ENCODE measurements around the gene RASSF3. TPM values are rescaled to one million over a fixed set of nuclear protein-coding genes. Genes with fewer than 3 reads are reported as not detected.

RASSF3 gene
- total and polyA plus RNA-seq, 2 of the 13 experiments (the other 11 are each of a cell fraction or from before 2014, with no cell fraction given) = 15.5 to 16.0 TPM

DNA sequence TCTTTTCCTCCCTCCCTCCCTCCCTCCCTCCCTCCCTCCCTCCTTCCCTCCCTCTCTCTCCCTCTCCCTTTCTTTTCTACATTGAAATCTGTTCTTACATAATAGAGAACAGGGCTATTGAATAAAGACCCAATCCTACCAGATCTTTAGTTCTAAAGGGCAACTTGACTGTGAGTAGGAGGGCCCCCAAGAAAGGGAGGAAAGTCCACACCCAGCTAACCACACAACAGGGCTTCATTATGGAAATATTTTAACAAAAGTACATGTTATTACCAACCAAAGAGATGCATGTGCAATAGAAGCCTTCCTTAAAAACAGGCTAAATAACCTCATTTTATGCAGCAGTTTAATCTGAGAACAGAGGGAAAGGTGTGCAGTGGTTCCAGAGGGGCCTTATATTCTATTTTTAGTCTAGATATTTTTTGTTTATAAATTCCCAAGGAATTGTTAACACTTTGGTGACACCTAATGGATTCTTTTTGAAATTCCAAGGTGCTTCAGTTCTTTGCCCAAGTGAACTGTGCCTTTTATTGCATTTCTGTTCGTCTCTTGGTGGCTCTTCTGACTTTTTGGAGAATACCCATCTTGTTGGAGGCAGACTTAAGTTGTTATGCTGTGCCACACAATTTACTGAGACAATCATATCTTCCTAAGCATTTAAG, 85.9 kb downstream of the RASSF3 start:
- DNase-seq (ENCODE audit: low spot score) (peak; percentile 28), FAIRE-seq (no peak), ATAC-seq (peak; percentile 47)
- Histone ChIP-seq H3K9ac (ENCODE audit: insufficient read depth, low read depth, low read length) (no peak overlapping the region), H3K27ac (ENCODE audit: extremely low read length, insufficient read depth, low read length) (no peak overlapping the region), H3K4me3 (replicated peaks in 1 of 3; ENCODE audit: insufficient read depth in 1 of 3, low read depth in 2 of 3, low read length in 3 of 3) (no peak overlapping the region), H3K4me1 (ENCODE audit: insufficient read depth, low read length) (peaks cover 26% of the 10 kb centered on the region), H3K9me3 (ENCODE audit: low read length) (no peaks in the 10 kb centered on the region), H3K79me2 (ENCODE audit: insufficient read depth, low read length) (no peaks in the 10 kb centered on the region), H3K27me3 (ENCODE audit: control insufficient read depth in 1 of 2, insufficient read depth in 2 of 2, low read length in 2 of 2) (no peaks in the 10 kb centered on the region), H3K36me3 (replicated peaks in 1 of 2; ENCODE audit: control insufficient read depth in 1 of 2, insufficient read depth in 2 of 2, low read length in 2 of 2) (peaks cover 10 to 16% of the 10 kb centered on the region in 2 experiments; a peak in 4 of 5 replicates), H3K4me2 (ENCODE audit: low read depth, low read length) (no peak overlapping the region), H4K20me1 (ENCODE audit: insufficient read depth, low read length) (no peaks in the 10 kb centered on the region), H2AFZ (ENCODE audit: low read length) (no peak overlapping the region)
- no TSS peak for BruUV-seq (replicated peaks)
- 84% methylated on average over 1 of the region's 1 CpG for WGBS (ENCODE audit: low lambda C conversion rate)
- CTCF ChIA-PET (ENCODE audit: low intra/inter-chr PET ratio, low total read pairs) = interaction anchor here (5.1 kb wide), 1 partner anchor 145 kb away, joined by 75 read pairs; no protein-coding TSS in a partner anchor
- peak; percentile 31; the same call in 1 of the 2 replicates for TF ChIP-seq HNF4G (IDR thresholded peaks at IDR 0.05; ENCODE audit: borderline replicate concordance, low read depth, low read length)
- no peak for TF ChIP-seq HNF4G (CRISPR knock-in tag; IDR thresholded peaks at IDR 0.05; ENCODE audit: borderline replicate concordance, low read depth)
- TF ChIP-seq, protein P1, sequence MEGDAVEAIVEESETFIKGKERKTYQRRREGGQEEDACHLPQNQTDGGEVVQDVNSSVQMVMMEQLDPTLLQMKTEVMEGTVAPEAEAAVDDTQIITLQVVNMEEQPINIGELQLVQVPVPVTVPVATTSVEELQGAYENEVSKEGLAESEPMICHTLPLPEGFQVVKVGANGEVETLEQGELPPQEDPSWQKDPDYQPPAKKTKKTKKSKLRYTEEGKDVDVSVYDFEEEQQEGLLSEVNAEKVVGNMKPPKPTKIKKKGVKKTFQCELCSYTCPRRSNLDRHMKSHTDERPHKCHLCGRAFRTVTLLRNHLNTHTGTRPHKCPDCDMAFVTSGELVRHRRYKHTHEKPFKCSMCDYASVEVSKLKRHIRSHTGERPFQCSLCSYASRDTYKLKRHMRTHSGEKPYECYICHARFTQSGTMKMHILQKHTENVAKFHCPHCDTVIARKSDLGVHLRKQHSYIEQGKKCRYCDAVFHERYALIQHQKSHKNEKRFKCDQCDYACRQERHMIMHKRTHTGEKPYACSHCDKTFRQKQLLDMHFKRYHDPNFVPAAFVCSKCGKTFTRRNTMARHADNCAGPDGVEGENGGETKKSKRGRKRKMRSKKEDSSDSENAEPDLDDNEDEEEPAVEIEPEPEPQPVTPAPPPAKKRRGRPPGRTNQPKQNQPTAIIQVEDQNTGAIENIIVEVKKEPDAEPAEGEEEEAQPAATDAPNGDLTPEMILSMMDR (CRISPR knock-in tag; IDR thresholded peaks at IDR 0.05) = peak; percentile 54
- peak; percentile 67 for TF ChIP-seq STAG1 (CRISPR knock-in tag; IDR thresholded peaks at IDR 0.05)
- TF ChIP-seq, protein P2, sequence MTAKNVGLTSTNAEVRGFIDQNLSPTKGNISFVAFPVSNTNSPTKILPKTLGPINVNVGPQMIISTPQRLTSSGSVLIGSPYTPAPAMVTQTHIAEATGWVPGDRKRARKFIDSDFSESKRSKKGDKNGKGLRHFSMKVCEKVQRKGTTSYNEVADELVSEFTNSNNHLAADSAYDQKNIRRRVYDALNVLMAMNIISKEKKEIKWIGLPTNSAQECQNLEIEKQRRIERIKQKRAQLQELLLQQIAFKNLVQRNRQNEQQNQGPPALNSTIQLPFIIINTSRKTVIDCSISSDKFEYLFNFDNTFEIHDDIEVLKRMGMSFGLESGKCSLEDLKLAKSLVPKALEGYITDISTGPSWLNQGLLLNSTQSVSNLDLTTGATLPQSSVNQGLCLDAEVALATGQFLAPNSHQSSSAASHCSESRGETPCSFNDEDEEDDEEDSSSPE (CRISPR knock-in tag; IDR thresholded peaks at IDR 0.05) = no peak
- TF ChIP-seq FOSL1 (CRISPR knock-in tag; IDR thresholded peaks at IDR 0.05; ENCODE audit: borderline replicate concordance) = no peak
- no peak for TF ChIP-seq PBX3 (CRISPR knock-in tag; IDR thresholded peaks at IDR 0.05; ENCODE audit: borderline replicate concordance)
- TF ChIP-seq SMYD3 (CRISPR knock-in tag; IDR thresholded peaks at IDR 0.05) = 0 out of 2 replicates have a peak, but pooled peaks have one; percentile 29
- no peak for TF ChIP-seq MYC (CRISPR knock-in tag; IDR thresholded peaks at IDR 0.05; ENCODE audit: borderline replicate concordance)
- TF ChIP-seq HNRNPK (IDR thresholded peaks at IDR 0.05; ENCODE audit: low read depth, low read length, poor library complexity, severe bottlenecking) = peak; percentile 8
- TF ChIP-seq RAD21 (CRISPR knock-in tag; IDR thresholded peaks at IDR 0.05) = 0 out of 2 replicates have a peak, but pooled peaks have one; percentile 21
- TF ChIP-seq, protein P3, sequence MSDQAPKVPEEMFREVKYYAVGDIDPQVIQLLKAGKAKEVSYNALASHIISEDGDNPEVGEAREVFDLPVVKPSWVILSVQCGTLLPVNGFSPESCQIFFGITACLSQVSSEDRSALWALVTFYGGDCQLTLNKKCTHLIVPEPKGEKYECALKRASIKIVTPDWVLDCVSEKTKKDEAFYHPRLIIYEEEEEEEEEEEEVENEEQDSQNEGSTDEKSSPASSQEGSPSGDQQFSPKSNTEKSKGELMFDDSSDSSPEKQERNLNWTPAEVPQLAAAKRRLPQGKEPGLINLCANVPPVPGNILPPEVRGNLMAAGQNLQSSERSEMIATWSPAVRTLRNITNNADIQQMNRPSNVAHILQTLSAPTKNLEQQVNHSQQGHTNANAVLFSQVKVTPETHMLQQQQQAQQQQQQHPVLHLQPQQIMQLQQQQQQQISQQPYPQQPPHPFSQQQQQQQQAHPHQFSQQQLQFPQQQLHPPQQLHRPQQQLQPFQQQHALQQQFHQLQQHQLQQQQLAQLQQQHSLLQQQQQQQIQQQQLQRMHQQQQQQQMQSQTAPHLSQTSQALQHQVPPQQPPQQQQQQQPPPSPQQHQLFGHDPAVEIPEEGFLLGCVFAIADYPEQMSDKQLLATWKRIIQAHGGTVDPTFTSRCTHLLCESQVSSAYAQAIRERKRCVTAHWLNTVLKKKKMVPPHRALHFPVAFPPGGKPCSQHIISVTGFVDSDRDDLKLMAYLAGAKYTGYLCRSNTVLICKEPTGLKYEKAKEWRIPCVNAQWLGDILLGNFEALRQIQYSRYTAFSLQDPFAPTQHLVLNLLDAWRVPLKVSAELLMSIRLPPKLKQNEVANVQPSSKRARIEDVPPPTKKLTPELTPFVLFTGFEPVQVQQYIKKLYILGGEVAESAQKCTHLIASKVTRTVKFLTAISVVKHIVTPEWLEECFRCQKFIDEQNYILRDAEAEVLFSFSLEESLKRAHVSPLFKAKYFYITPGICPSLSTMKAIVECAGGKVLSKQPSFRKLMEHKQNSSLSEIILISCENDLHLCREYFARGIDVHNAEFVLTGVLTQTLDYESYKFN (CRISPR knock-in tag; conservative IDR thresholded peaks at IDR 0.05) = peak; percentile 49; the same call in 1 of the 2 replicates
- TF ChIP-seq FOXJ3 (CRISPR knock-in tag; IDR thresholded peaks at IDR 0.05; ENCODE audit: borderline replicate concordance) = no peak
- peak; percentile 19; the same call in 1 of the 2 replicates for TF ChIP-seq HNF4A (CRISPR knock-in tag; IDR thresholded peaks at IDR 0.05)
- peak; percentile 36; the same call in 1 of the 2 replicates for TF ChIP-seq GATAD2A (CRISPR knock-in tag; IDR thresholded peaks at IDR 0.05)
- no peak for TF ChIP-seq DPF2 (CRISPR knock-in tag; IDR thresholded peaks at IDR 0.05; ENCODE audit: borderline replicate concordance, low read depth)
- in situ Hi-C loops (cut with HindIII; ENCODE audit: extremely low pct_ligation_motif_present, low pct_unique_long_range_greater_than_20kb) (no loop called here), intact Hi-C loops (cut with micrococcal nuclease; ENCODE audit: unreplicated experiment) (loop anchor here (1.0 to 5.0 kb wide), 3 partner anchors 39 to 244 kb away; partner anchors contain the start of gene TBK1)
- POLR2A ChIA-PET = interaction anchor here (0.9 kb wide), 1 partner anchor 203 kb away, joined by 4 read pairs; no protein-coding TSS in a partner anchor

Data from HepG2 (cell line).